Upper lobe of left lung (tissue), 6 donors: ENCODE data around the gene WNT16. TPM values are rescaled to one million over a fixed set of nuclear protein-coding genes. Genes with fewer than 3 reads are reported as not detected.

ENCODE experiments used
- ATAC-seq, 2 donors: fragments of 200-7000 bp; cut with Tn5 transposase; one replicate each; pipeline ENCODE4 v1.9.1; 2022; ENCODE audit warnings: mild to moderate bottlenecking in 2 of 2, moderate library complexity in 2 of 2; ENCODE audit not compliant: low FRiP score in 2 of 2
- DNase-seq, 2 donors: peaks; one replicate each; pipeline ENCODE4 v3.0.0-alpha.2; 2019 to 2020
- H3K27ac ChIP-seq, 4 donors: fragments of 200-600 bp; sonication (generic); one replicate each; pipeline ENCODE4 v1.5.1; 2016 to 2019
- H3K27me3 ChIP-seq, 4 donors: fragments of 200-600 bp; sonication (generic); one replicate each; pipeline ENCODE4 v1.5.1; 2017 to 2019
- H3K36me3 ChIP-seq, 4 donors: fragments of 200-600 bp; sonication (generic); one replicate each; pipeline ENCODE4 v1.5.1; 2016 to 2019
- H3K4me1 ChIP-seq, 4 donors: fragments of 200-600 bp; sonication (generic); one replicate each; pipeline ENCODE4 v1.5.1; 2018 to 2019
- H3K4me3 ChIP-seq, 4 donors: fragments of 200-600 bp; sonication (generic); one replicate each; pipeline ENCODE4 v1.5.1; 2017 to 2019; ENCODE audit warnings: mild to moderate bottlenecking in 2 of 4, moderate library complexity in 1 of 4
- H3K9me3 ChIP-seq, 4 donors: fragments of 200-600 bp; sonication (generic); one replicate each; pipeline ENCODE4 v1.5.1; 2018 to 2019
- CTCF ChIP-seq, 6 experiments: fragments of 450-650 bp in 4 of 6; fragments of 200-600 bp in 2 of 6; sonication (generic) in 2 of 6; IDR thresholded peaks; one replicate each; pipeline ENCODE4 v1.5.1; 2016 to 2019; ENCODE audit warnings: antibody characterized with exemption in 6 of 6
- EP300 ChIP-seq, 4 donors: sonication (generic); formaldehyde crosslinking; IDR thresholded peaks; one replicate each; pipeline ENCODE4 v1.5.1; 2017; ENCODE audit warnings: antibody characterized with exemption in 4 of 4, control low read depth in 2 of 4
- POLR2A ChIP-seq, 4 donors: fragments of 450-650 bp; IDR thresholded peaks; one replicate each; pipeline ENCODE4 v1.5.1; 2016 to 2017; ENCODE audit warnings: antibody characterized with exemption in 4 of 4, mild to moderate bottlenecking in 2 of 4
- POLR2AphosphoS5 ChIP-seq, 2 donors: sonication (generic); formaldehyde crosslinking; IDR thresholded peaks; one replicate each; pipeline ENCODE4 v1.5.1; 2017; ENCODE audit warnings: antibody characterized with exemption in 2 of 2
- WGBS, 2 donors: methylation state at CpG; one replicate each; pipeline ENCODE4 v1.1.5; 2017 to 2018; 5-methylcytosine and 5-hydroxymethylcytosine counted together
- total RNA-seq, 6 donors: library from RNA; depleted of rRNA in 4 of 6; stranded (reverse); fragments of >200 nt in 4 of 6; gene quantifications; one replicate each; pipeline versions ENCODE4 v1.1.0 to v1.2.1, GENCODE V29; 2016 to 2021
- donor health status: DM: no; HTN: no; CAD: no; lungs with moderate emphysema.
- donor health status: DM: no; HTN: yes; CAD: no; lungs with severe emphysema.

The WNT16 gene
- total RNA-seq, 6 donors from 2014 or later: not detected

- TF ChIP-seq POLR2AphosphoS5 (IDR thresholded peaks at IDR 0.05) (no peak), POLR2A (IDR thresholded peaks at IDR 0.05) (no peak), EP300 (IDR thresholded peaks at IDR 0.05) (no peak), CTCF (IDR thresholded peaks at IDR 0.05) (no peak)
- Histone ChIP-seq H3K27me3 (no peaks in the 10 kb centered on the region), H3K36me3 (no peaks in the 10 kb centered on the region), H3K9me3 (no peaks in the 10 kb centered on the region), H3K4me1 (no peaks in the 10 kb centered on the region), H3K27ac (no peak overlapping the region), H3K4me3 (no peak overlapping the region)
- DNase-seq (no peak), ATAC-seq (no peak)
- WGBS, 2 donors: 82 to 83% methylated on average over 5 of the region's 5 CpGs
Measured at GRCh38 chr7:121339082-121339481, 10.3 kb downstream of the WNT16 start.

- H3K27ac ChIP-seq: no peak overlapping the region
- H3K4me3 ChIP-seq: no peak overlapping the region
- ATAC-seq: no peak
- no peak for DNase-seq
- TF ChIP-seq EP300 (IDR thresholded peaks at IDR 0.05) (no peak), POLR2AphosphoS5 (IDR thresholded peaks at IDR 0.05) (no peak), POLR2A (IDR thresholded peaks at IDR 0.05) (no peak), CTCF (IDR thresholded peaks at IDR 0.05) (no peak)
- H3K9me3 ChIP-seq: no peaks in the 10 kb centered on the region
- peaks cover 0 to 8% (median under 1%) of the 10 kb centered on the region in 4 donors for H3K36me3 ChIP-seq
- H3K4me1 ChIP-seq: peaks cover 0 to 4% (median 0%) of the 10 kb centered on the region in 4 donors
- no peaks in the 10 kb centered on the region for H3K27me3 ChIP-seq
Measured at GRCh38 chr7:121341933-121342332, 13.1 kb downstream of the WNT16 start.

GRCh38 chr7:121342631-121343030, 13.8 kb downstream of the WNT16 start:
- H3K4me3 ChIP-seq: no peak overlapping the region
- H3K9me3 ChIP-seq: no peaks in the 10 kb centered on the region
- TF ChIP-seq POLR2AphosphoS5 (IDR thresholded peaks at IDR 0.05) (no peak), POLR2A (IDR thresholded peaks at IDR 0.05) (no peak), CTCF (IDR thresholded peaks at IDR 0.05) (no peak), EP300 (IDR thresholded peaks at IDR 0.05) (no peak)
- no peak for ATAC-seq
- H3K36me3 ChIP-seq: peaks cover 0 to 12% (median 1%) of the 10 kb centered on the region in 4 donors
- H3K4me1 ChIP-seq: peaks cover 0 to 4% (median 0%) of the 10 kb centered on the region in 4 donors
- H3K27me3 ChIP-seq: no peaks in the 10 kb centered on the region
- no peak for DNase-seq
- H3K27ac ChIP-seq: no peak overlapping the region
- WGBS, 2 donors: 88 to 94% methylated on average over 4 of the region's 4 CpGs

- Histone ChIP-seq H3K4me3 (no peak overlapping the region), H3K27ac (no peak overlapping the region), H3K27me3 (no peaks in the 10 kb centered on the region), H3K9me3 (no peaks in the 10 kb centered on the region), H3K4me1 (peaks cover 0 to 4% (median 0%) of the 10 kb centered on the region in 4 donors), H3K36me3 (peaks cover 0 to 12% (median 1%) of the 10 kb centered on the region in 4 donors)
- 70 to 79% methylated on average over 3 of the region's 3 CpGs for WGBS, 2 donors
- no peak for ATAC-seq
- DNase-seq: no peak
- TF ChIP-seq POLR2A (IDR thresholded peaks at IDR 0.05) (no peak), CTCF (IDR thresholded peaks at IDR 0.05) (no peak), EP300 (IDR thresholded peaks at IDR 0.05) (no peak), POLR2AphosphoS5 (IDR thresholded peaks at IDR 0.05) (no peak)
Measured at GRCh38 chr7:121343302-121343701, 14.5 kb downstream of the WNT16 start.

- 82 to 88% methylated on average over 2 of the region's 2 CpGs for WGBS, 2 donors
- TF ChIP-seq CTCF (IDR thresholded peaks at IDR 0.05): no peak
- TF ChIP-seq EP300 (IDR thresholded peaks at IDR 0.05): no peak
- no peak for TF ChIP-seq POLR2AphosphoS5 (IDR thresholded peaks at IDR 0.05)
- no peak for TF ChIP-seq POLR2A (IDR thresholded peaks at IDR 0.05)
- Histone ChIP-seq H3K36me3 (peaks cover 0 to 12% (median 1%) of the 10 kb centered on the region in 4 donors), H3K27ac (no peak overlapping the region), H3K27me3 (no peaks in the 10 kb centered on the region), H3K4me1 (peaks cover 0 to 4% (median 0%) of the 10 kb centered on the region in 4 donors), H3K9me3 (no peaks in the 10 kb centered on the region), H3K4me3 (no peak overlapping the region)
- ATAC-seq (no peak), DNase-seq (no peak)
Measured at GRCh38 chr7:121344093-121344492, 15.3 kb downstream of the WNT16 start.
